ENCODE data around the gene TNFAIP2.

Gene TNFAIP2

GRCh38 chr14:103097994-103098957 is 25.0 kb upstream of the TNFAIP2 start:
- no peaks in the 10 kb centered on the region for H3K27me3 ChIP-seq (ENCODE audit: control insufficient read depth, insufficient read depth, low read length)
- TF ChIP-seq, protein P1, sequence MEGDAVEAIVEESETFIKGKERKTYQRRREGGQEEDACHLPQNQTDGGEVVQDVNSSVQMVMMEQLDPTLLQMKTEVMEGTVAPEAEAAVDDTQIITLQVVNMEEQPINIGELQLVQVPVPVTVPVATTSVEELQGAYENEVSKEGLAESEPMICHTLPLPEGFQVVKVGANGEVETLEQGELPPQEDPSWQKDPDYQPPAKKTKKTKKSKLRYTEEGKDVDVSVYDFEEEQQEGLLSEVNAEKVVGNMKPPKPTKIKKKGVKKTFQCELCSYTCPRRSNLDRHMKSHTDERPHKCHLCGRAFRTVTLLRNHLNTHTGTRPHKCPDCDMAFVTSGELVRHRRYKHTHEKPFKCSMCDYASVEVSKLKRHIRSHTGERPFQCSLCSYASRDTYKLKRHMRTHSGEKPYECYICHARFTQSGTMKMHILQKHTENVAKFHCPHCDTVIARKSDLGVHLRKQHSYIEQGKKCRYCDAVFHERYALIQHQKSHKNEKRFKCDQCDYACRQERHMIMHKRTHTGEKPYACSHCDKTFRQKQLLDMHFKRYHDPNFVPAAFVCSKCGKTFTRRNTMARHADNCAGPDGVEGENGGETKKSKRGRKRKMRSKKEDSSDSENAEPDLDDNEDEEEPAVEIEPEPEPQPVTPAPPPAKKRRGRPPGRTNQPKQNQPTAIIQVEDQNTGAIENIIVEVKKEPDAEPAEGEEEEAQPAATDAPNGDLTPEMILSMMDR (IDR thresholded peaks at IDR 0.05), result no peak
- H3K4me3 ChIP-seq (ENCODE audit: low read depth, low read length), result no peak overlapping the region
- H3K9me3 ChIP-seq (ENCODE audit: control insufficient read depth, low read length), result no peaks in the 10 kb centered on the region
- no peak overlapping the region for H3K27ac ChIP-seq
- H2AFZ ChIP-seq, result no peak overlapping the region
- no peak overlapping the region for H3K4me2 ChIP-seq (ENCODE audit: low read length)
- H3K79me2 ChIP-seq, result no peaks in the 10 kb centered on the region
- no peaks in the 10 kb centered on the region for H3K36me3 ChIP-seq (ENCODE audit: control insufficient read depth, insufficient read depth, low read length)
- H3K9ac ChIP-seq, result no peak overlapping the region
- H3K4me1 ChIP-seq, result no peaks in the 10 kb centered on the region

DNA sequence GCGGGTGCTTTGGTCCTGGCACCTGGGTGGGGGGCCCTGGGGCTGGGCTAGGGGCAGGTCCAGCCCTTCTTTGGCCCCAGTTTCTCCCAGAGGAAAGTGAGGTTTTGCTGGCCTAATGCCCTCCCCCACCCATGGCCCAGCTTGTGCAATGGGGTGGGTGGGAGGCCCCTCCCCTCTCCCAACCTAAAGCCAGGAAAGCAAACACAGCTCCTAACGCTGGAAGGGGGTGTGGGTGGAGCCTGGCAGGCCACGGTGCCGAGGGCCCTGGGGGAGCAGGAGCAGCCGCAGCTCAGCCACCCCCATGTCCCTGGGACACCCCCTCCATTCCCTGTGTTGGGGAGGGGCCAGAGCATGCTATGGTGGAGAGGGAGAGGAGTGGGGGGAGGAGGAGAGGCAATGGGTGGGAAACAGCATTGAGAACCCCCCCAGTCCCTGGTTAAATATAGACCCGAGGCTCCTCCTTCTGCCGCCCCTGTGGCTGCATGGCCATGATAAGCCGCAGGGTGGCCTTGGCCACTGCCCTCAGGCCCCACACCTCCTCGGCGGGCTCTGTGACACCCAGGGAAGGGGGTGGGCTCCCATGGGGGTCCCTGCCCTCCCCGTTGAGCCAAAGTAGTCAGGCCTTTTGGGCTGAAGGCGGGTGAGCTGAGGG is 24.1 kb upstream of the TNFAIP2 start:
- peaks cover 4% of the 10 kb centered on the region for H3K4me1 ChIP-seq
- no peaks in the 10 kb centered on the region for H3K27me3 ChIP-seq (ENCODE audit: control insufficient read depth, insufficient read depth, low read length)
- H3K4me2 ChIP-seq (ENCODE audit: low read length), result no peak overlapping the region
- H3K36me3 ChIP-seq (ENCODE audit: control insufficient read depth, insufficient read depth, low read length), result no peaks in the 10 kb centered on the region
- TF ChIP-seq, protein P1 (IDR thresholded peaks at IDR 0.05), result no peak
- no peaks in the 10 kb centered on the region for H3K79me2 ChIP-seq
- H3K4me3 ChIP-seq (ENCODE audit: low read depth, low read length), result no peak overlapping the region
- H3K27ac ChIP-seq, result no peak overlapping the region
- no peak overlapping the region for H3K9ac ChIP-seq
- no peaks in the 10 kb centered on the region for H3K9me3 ChIP-seq (ENCODE audit: control insufficient read depth, low read length)
- H2AFZ ChIP-seq, result no peak overlapping the region

- H3K27me3 ChIP-seq (ENCODE audit: control insufficient read depth, insufficient read depth, low read length), result peaks cover under 1% of the 10 kb centered on the region
- H3K27ac ChIP-seq, result no peak overlapping the region
- H3K9ac ChIP-seq, result no peak overlapping the region
- H3K4me3 ChIP-seq (ENCODE audit: low read depth, low read length), result no peak overlapping the region
- peaks cover 10% of the 10 kb centered on the region for H3K4me1 ChIP-seq
- no peak overlapping the region for H2AFZ ChIP-seq
- TF ChIP-seq, protein P1 (IDR thresholded peaks at IDR 0.05), result no peak
- H3K4me2 ChIP-seq (ENCODE audit: low read length), result no peak overlapping the region
- H3K9me3 ChIP-seq (ENCODE audit: control insufficient read depth, low read length), result no peaks in the 10 kb centered on the region
- no peaks in the 10 kb centered on the region for H3K36me3 ChIP-seq (ENCODE audit: control insufficient read depth, insufficient read depth, low read length)
- H3K79me2 ChIP-seq, result no peaks in the 10 kb centered on the region
Observed at GRCh38 chr14:103099733-103100280, 23.5 kb upstream of the TNFAIP2 start.

GRCh38 chr14:103100281-103101121 is 22.8 kb upstream of the TNFAIP2 start:
- Histone ChIP-seq H3K4me3 (ENCODE audit: low read depth, low read length) (no peak overlapping the region), H3K9me3 (ENCODE audit: control insufficient read depth, low read length) (no peaks in the 10 kb centered on the region), H3K4me2 (ENCODE audit: low read length) (no peak overlapping the region), H3K79me2 (no peaks in the 10 kb centered on the region), H3K27me3 (ENCODE audit: control insufficient read depth, insufficient read depth, low read length) (peaks cover 3% of the 10 kb centered on the region), H3K27ac (no peak overlapping the region), H3K36me3 (ENCODE audit: control insufficient read depth, insufficient read depth, low read length) (no peaks in the 10 kb centered on the region), H2AFZ (no peak overlapping the region), H3K4me1 (peaks cover 12% of the 10 kb centered on the region), H3K9ac (no peak overlapping the region)
- TF ChIP-seq, protein P1 (IDR thresholded peaks at IDR 0.05), result no peak

All from parathyroid adenoma (tissue), 2 donors.